H1 (cell line): ENCODE measurements around the gene CDYL2. TPM values are rescaled to one million over a fixed set of nuclear protein-coding genes. Genes with fewer than 3 reads are reported as not detected.

ENCODE experiments used
- BRCA1 ChIP-seq: IDR thresholded peaks from 2 replicates; pipeline ENCODE4 v1.6.1; 2012; ENCODE audit warnings: low read depth, low read length, improper control_type of control experiment
- CBX8 ChIP-seq: fragments of 300-800, 300-1000 bp; sonication (generic); IDR thresholded peaks from 2 replicates; pipeline ENCODE4 v1.7.1; 2016; ENCODE audit warnings: low read depth, low read length, borderline replicate concordance
- CEBPB ChIP-seq: IDR thresholded peaks from 2 replicates; pipeline ENCODE4 v1.6.1; 2012; ENCODE audit warnings: low read depth, low read length
- CHD2 ChIP-seq: IDR thresholded peaks from 2 replicates; pipeline ENCODE4 v1.6.1; 2012; ENCODE audit warnings: low read length, improper control_type of control experiment
- RNF2 ChIP-seq: fragments of 200-900, 300-1000 bp; sonication (generic); IDR thresholded peaks from 2 replicates; pipeline ENCODE4 v1.7.1; 2016; ENCODE audit warnings: borderline replicate concordance, low read depth, mild to moderate bottlenecking, antibody characterized with exemption, low read length; ENCODE audit not compliant: poor library complexity, severe bottlenecking; ENCODE audit errors: missing control alignments
- RXRA ChIP-seq: IDR thresholded peaks from 2 replicates; pipeline ENCODE4 v1.6.1; 2011; ENCODE audit warnings: low read depth, mild to moderate bottlenecking, low read length, moderate library complexity; ENCODE audit not compliant: insufficient read depth
- SP2 ChIP-seq: IDR thresholded peaks from 2 replicates; pipeline ENCODE4 v1.6.1; 2012; ENCODE audit warnings: mild to moderate bottlenecking, low read length, inconsistent platforms
- TEAD4 ChIP-seq: IDR thresholded peaks from 2 replicates; pipeline ENCODE4 v1.6.1; 2012; ENCODE audit warnings: low read depth, low read length, inconsistent platforms, mixed read lengths
- polyA plus RNA-seq, 7 experiments: library from polyadenylated mRNA; depleted of rRNA in 3 of 7; stranded (reverse) in 5 of 7; unstranded in 2 of 7; fragments of >200 nt in 5 of 7; fragments of 200-250 nt in 2 of 7; gene quantifications; 1 replicate in 5 of 7; 2 replicates in 1 of 7; 4 replicates in 1 of 7; pipeline versions ENCODE4 v1.2.1 to v1.2.3, GENCODE V29; 2011 to 2013; ENCODE audit warnings: missing spikeins in 2 of 7, mixed read lengths in 2 of 7
- total RNA-seq: library from RNA; stranded (reverse); fragmentation: NEBNext Ultra II Directional; extraction: Animal tissue kit (Norgen Biotek cat#: 25700); gene quantifications from 2 replicates; pipeline ENCODE4 v1.2.1, GENCODE V29; 2021

The CDYL2 gene
- total and polyA plus RNA-seq, 2 of the 8 experiments (the other 6 are each of a cell fraction or from before 2014, with no cell fraction given): 0.33 to 5.3 TPM

DNA sequence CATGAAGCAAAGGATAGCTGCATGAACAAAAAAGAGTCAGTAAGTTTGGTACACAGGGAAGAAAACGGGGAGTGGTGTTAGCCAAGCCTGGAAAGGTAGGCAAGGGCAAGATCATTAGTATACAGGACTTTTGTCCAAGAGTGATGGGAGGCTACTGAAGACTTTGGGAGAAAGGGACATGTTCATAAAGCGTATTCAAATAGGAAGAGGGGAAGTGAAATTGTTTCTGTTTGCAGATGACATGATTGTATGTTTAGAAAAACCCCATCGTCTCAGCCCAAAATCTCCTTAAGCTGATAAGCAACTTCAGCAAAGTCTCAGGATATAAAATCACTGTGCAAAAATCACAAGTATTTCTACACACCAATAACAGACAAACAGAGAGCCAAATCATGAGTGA, 19.4 kb downstream of the CDYL2 start (continued):
- TF ChIP-seq CHD2 (no peak), RNF2 (no peak), CEBPB (no peak), SP2 (no peak), TEAD4 (no peak), RXRA (no peak), CBX8 (no peak), BRCA1 (no peak)
- TF ChIP-seq, all 59 proteins: peak for 0
